Gastroesophageal sphincter (tissue), 4 donors: ENCODE data around the gene RNF8. TPM values are rescaled to one million over a fixed set of nuclear protein-coding genes. Genes with fewer than 3 reads are reported as not detected.
"Not testable (repeated sequence)": the region's sequence is repeated elsewhere in the genome, so short reads cannot be mapped to it uniquely, and the experiment has no call there.

Experiments
- ATAC-seq: fragments of 150-250 bp; one replicate; pipeline ENCODE4 v1.9.1; 2016; ENCODE audit warnings: mild to moderate bottlenecking, moderate library complexity
- H3K27ac ChIP-seq, 4 donors: fragments of 200-600 bp; sonication (generic) in 3 of 4; 1 replicate in 3 of 4; 2 replicates in 1 of 4; pipeline ENCODE4 v1.5.1; 2016 to 2019
- H3K27me3 ChIP-seq: fragments of 200-600 bp; sonication (generic); one replicate; pipeline ENCODE4 v1.5.1; 2019
- H3K36me3 ChIP-seq, 2 donors: fragments of 200-600 bp; sonication (generic); one replicate each; pipeline ENCODE4 v1.5.1; 2019; ENCODE audit warnings: control low read depth in 1 of 2
- H3K4me1 ChIP-seq, 3 donors: fragments of 200-600 bp; sonication (generic); 1 replicate in 2 of 3; 2 replicates in 1 of 3; pipeline ENCODE4 v1.5.1; 2016 to 2019; ENCODE audit warnings: control low read depth in 2 of 3
- H3K4me3 ChIP-seq, 2 donors: fragments of 200-600 bp; sonication (generic); one replicate each; pipeline ENCODE4 v1.5.1; 2019; ENCODE audit warnings: mild to moderate bottlenecking in 1 of 2, moderate library complexity in 1 of 2
- H3K9me3 ChIP-seq, 3 donors: fragments of 200-600 bp; sonication (generic); one replicate each; pipeline ENCODE4 v1.5.1; 2017 to 2019; ENCODE audit warnings: control low read depth in 2 of 3
- CTCF ChIP-seq, 4 experiments: fragments of 200-600 bp in 2 of 4; fragments of 450-650 bp in 2 of 4; sonication (generic) in 1 of 4; IDR thresholded peaks; one replicate each; pipeline ENCODE4 v1.5.1; 2017 to 2019; ENCODE audit warnings: antibody characterized with exemption in 4 of 4, mild to moderate bottlenecking in 2 of 4, moderate library complexity in 2 of 4
- EP300 ChIP-seq: sonication (generic); formaldehyde crosslinking; IDR thresholded peaks from one replicate; pipeline ENCODE4 v1.6.1; 2017; ENCODE audit warnings: antibody characterized with exemption, mild to moderate bottlenecking
- POLR2A ChIP-seq, 2 donors: fragments of 450-650 bp; IDR thresholded peaks; one replicate each; pipeline ENCODE4 v1.6.1; 2017; ENCODE audit warnings: antibody characterized with exemption in 2 of 2, mild to moderate bottlenecking in 2 of 2, moderate library complexity in 1 of 2
- POLR2AphosphoS5 ChIP-seq: sonication (generic); formaldehyde crosslinking; IDR thresholded peaks from one replicate; pipeline ENCODE4 v1.6.1; 2017; ENCODE audit warnings: antibody characterized with exemption
- WGBS, 2 donors: methylation state at CpG; one replicate each; pipeline ENCODE4 v1.1.5; 2018; ENCODE audit warnings: low coverage in 1 of 2; 5-methylcytosine and 5-hydroxymethylcytosine counted together
- total RNA-seq, 4 donors: library from RNA; depleted of rRNA; stranded (reverse); fragments of >200 nt; gene quantifications; one replicate each; pipeline ENCODE4 v1.1.0, GENCODE V29; 2016

RNF8 gene
- total RNA-seq, 4 donors from 2014 or later, result 10.0 to 21.5 (median 16.0) TPM

- Histone ChIP-seq H3K9me3 (no peaks in the 10 kb centered on the region), H3K27me3 (no peaks in the 10 kb centered on the region), H3K4me1 (no peaks in the 10 kb centered on the region), H3K36me3 (peaks cover 0 to 45% of the 10 kb centered on the region in 2 donors), H3K4me3 (no peak overlapping the region), H3K27ac (no peak overlapping the region)
- ATAC-seq, result no peak
- TF ChIP-seq EP300 (no peak), POLR2AphosphoS5 (no peak), CTCF (IDR thresholded peaks at IDR 0.05) (no peak), POLR2A (IDR thresholded peaks at IDR 0.05) (no peak)
- WGBS, 2 donors, result no CpG with 5 or more reads among the region's 13 CpGs
Measured at GRCh38 chr6:37331047-37331446, 22.7 kb upstream of the RNF8 start.

- WGBS, 2 donors, result 71 to 100% methylated on average over 1 of the region's 1 CpG
- Histone ChIP-seq H3K4me3 (no peak overlapping the region), H3K27ac (no peak overlapping the region), H3K4me1 (no peaks in the 10 kb centered on the region), H3K36me3 (peaks cover 0 to 45% of the 10 kb centered on the region in 2 donors), H3K27me3 (no peaks in the 10 kb centered on the region), H3K9me3 (no peaks in the 10 kb centered on the region)
- no peak for ATAC-seq
- TF ChIP-seq POLR2A (IDR thresholded peaks at IDR 0.05) (no peak), CTCF (IDR thresholded peaks at IDR 0.05) (no peak), POLR2AphosphoS5 (no peak), EP300 (no peak)
Measured at GRCh38 chr6:37332894-37333293, 20.9 kb upstream of the RNF8 start.

DNA sequence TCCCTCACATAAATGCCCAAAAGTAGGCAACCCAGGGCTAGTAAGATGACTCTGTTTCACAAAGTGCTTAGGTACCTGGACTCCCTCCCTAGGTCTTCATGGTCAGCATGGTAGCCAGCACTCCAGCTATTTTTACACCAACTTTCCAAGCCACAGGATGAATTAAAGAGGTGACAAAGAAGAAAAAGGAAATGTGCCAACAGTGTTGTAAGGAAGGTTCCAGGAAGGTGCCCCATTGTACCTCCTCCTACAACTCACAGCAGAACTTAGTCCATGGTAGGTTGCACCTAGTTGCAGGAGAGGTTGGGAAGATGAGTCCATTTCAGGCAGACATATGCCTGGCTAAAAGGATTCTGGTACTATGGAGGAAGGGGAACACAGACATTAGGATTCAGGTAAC is 19.7 kb upstream of the RNF8 start:
- Histone ChIP-seq H3K9me3 (no peaks in the 10 kb centered on the region), H3K4me1 (no peaks in the 10 kb centered on the region), H3K27ac (no peak overlapping the region), H3K27me3 (no peaks in the 10 kb centered on the region), H3K4me3 (no peak overlapping the region), H3K36me3 (peaks cover 0 to 41% of the 10 kb centered on the region in 2 donors)
- ATAC-seq, result no peak
- TF ChIP-seq POLR2A (IDR thresholded peaks at IDR 0.05) (no peak), POLR2AphosphoS5 (no peak)

GRCh38 chr6:37338317-37338716 is 15.5 kb upstream of the RNF8 start:
- not testable (repeated sequence) for H3K27me3 ChIP-seq, H3K4me3 ChIP-seq, ATAC-seq, H3K27ac ChIP-seq, H3K4me1 ChIP-seq, H3K36me3 ChIP-seq, H3K9me3 ChIP-seq
- WGBS, 2 donors, result 92 to 95% methylated on average over 2 to 3 of the region's 3 CpGs

DNA sequence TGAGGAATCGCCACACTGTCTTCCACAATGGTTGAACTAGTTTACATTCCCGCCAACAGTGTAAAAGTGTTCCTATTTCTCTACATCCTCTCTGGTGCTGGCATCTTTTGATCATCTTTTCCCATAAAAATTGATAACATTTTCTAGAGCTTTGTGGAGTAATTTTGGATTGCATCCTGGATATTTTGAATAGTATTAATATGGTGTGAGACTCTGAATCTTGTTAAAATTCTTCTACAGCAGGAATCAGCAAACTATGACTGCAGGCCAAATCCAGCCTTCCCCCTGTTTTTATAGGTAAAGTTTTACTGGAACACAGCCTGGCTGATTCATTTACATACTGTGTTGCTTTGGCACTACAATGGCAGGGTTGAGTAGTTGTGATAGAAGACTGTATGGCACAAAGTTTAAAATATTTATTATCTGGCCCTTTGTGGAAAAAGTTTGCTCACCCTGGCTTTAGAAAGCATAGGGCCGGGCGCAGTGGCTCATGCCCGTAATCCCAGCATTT is 15.0 kb upstream of the RNF8 start:
- H3K4me3 ChIP-seq, result no peak overlapping the region
- no peak overlapping the region for H3K27ac ChIP-seq
- H3K27me3 ChIP-seq, result no peaks in the 10 kb centered on the region
- H3K9me3 ChIP-seq, result no peaks in the 10 kb centered on the region
- TF ChIP-seq CTCF (IDR thresholded peaks at IDR 0.05), result no peak
- no peak for TF ChIP-seq POLR2AphosphoS5
- no peak for TF ChIP-seq POLR2A (IDR thresholded peaks at IDR 0.05)
- no peak for TF ChIP-seq EP300
- WGBS, 2 donors, result 93 to 100% methylated on average over 2 to 3 of the region's 5 CpGs
- H3K4me1 ChIP-seq, result no peaks in the 10 kb centered on the region
- H3K36me3 ChIP-seq, result peaks cover 0 to 3% of the 10 kb centered on the region in 2 donors
- no peak for ATAC-seq

- TF ChIP-seq POLR2AphosphoS5 (no peak), CTCF (IDR thresholded peaks at IDR 0.05) (no peak), EP300 (no peak), POLR2A (IDR thresholded peaks at IDR 0.05) (no peak)
- 69 to 84% methylated on average over 2 to 4 of the region's 5 CpGs for WGBS, 2 donors
- ATAC-seq, result no peak
Measured at GRCh38 chr6:37339741-37340638, 13.8 kb upstream of the RNF8 start.

More at GRCh38 chr6:37339741-37340638, 13.8 kb upstream of the RNF8 start:
- H3K36me3 ChIP-seq, result no peaks in the 10 kb centered on the region
- H3K27ac ChIP-seq, result no peak overlapping the region
- no peaks in the 10 kb centered on the region for H3K27me3 ChIP-seq
- no peaks in the 10 kb centered on the region for H3K4me1 ChIP-seq
- no peaks in the 10 kb centered on the region for H3K9me3 ChIP-seq
- H3K4me3 ChIP-seq, result no peak overlapping the region
